Lower leg skin (tissue), 4 donors: ENCODE data around the gene ABCG1. TPM values are rescaled to one million over a fixed set of nuclear protein-coding genes. Genes with fewer than 3 reads are reported as not detected.

Experiments
- DNase-seq, 2 donors: peaks; one replicate each; pipeline ENCODE4 v3.0.0-alpha.2; 2019; ENCODE audit warnings: low spot score in 2 of 2
- H3K4me3 ChIP-seq: fragments of 200-600 bp; sonication (generic); 2 replicates; pipeline ENCODE4 v1.5.1; 2017; ENCODE audit warnings: mild to moderate bottlenecking, low read depth; ENCODE audit not compliant: poor library complexity, severe bottlenecking
- CTCF ChIP-seq, 3 donors: fragments of 450-650 bp; IDR thresholded peaks; one replicate each; pipeline ENCODE4 v1.5.1; 2016; ENCODE audit warnings: antibody characterized with exemption in 3 of 3, mild to moderate bottlenecking in 3 of 3, moderate library complexity in 2 of 3
- POLR2A ChIP-seq, 2 donors: fragments of 450-650 bp; IDR thresholded peaks; one replicate each; pipeline ENCODE4 v1.6.1; 2016 to 2017; ENCODE audit warnings: antibody characterized with exemption in 2 of 2, mild to moderate bottlenecking in 1 of 2, moderate library complexity in 1 of 2
- WGBS, 2 donors: methylation state at CpG; one replicate each; pipeline ENCODE4 v1.1.5; 2018; 5-methylcytosine and 5-hydroxymethylcytosine counted together
- intact Hi-C: fragments of 100-400 bp; cut with DNase I; formaldehyde crosslinking; loops from one replicate; pipeline ENCODE4 v1.15.0; 2023; ENCODE audit warnings: low total_unique reads
- total RNA-seq, 4 donors: library from RNA; depleted of rRNA; stranded (reverse); fragments of >200 nt; gene quantifications; one replicate each; pipeline ENCODE4 v1.1.0, GENCODE V29; 2016

Gene ABCG1
- total RNA-seq, 4 donors from 2014 or later, result 49.4 to 80.2 (median 52.7) TPM

GRCh38 chr21:42214921-42215320, 4.0 kb upstream of the ABCG1 start:
- intact Hi-C loops, result no loop called here
- no peak for TF ChIP-seq CTCF (IDR thresholded peaks at IDR 0.05)
- TF ChIP-seq POLR2A (IDR thresholded peaks at IDR 0.05), result no peak
- DNase-seq, result no peak
- WGBS, 2 donors, result 96 to 97% methylated on average over 5 of the region's 5 CpGs
- no peak overlapping the region for H3K4me3 ChIP-seq

GRCh38 chr21:42215942-42216725, 2.8 kb upstream of the ABCG1 start:
- no peak overlapping the region for H3K4me3 ChIP-seq
- WGBS, 2 donors, result 94 to 95% methylated on average over 9 of the region's 9 CpGs
- intact Hi-C loops, result no loop called here
- TF ChIP-seq CTCF (IDR thresholded peaks at IDR 0.05) (no peak), POLR2A (IDR thresholded peaks at IDR 0.05) (no peak)
- DNase-seq, result peak in 1 of 2 donors; percentile 57

GRCh38 chr21:42216726-42217572, 2.0 kb upstream of the ABCG1 start:
- DNase-seq, result peak in 1 of 2 donors; percentile 77
- TF ChIP-seq CTCF (IDR thresholded peaks at IDR 0.05) (no peak), POLR2A (IDR thresholded peaks at IDR 0.05) (no peak)
- WGBS, 2 donors, result 88 to 95% methylated on average over 17 of the region's 17 CpGs
- intact Hi-C loops, result no loop called here
- no peak overlapping the region for H3K4me3 ChIP-seq

GRCh38 chr21:42219606-42220137, 732 bp downstream of the ABCG1 start:
- TF ChIP-seq CTCF (IDR thresholded peaks at IDR 0.05) (no peak), POLR2A (IDR thresholded peaks at IDR 0.05) (no peak)
- intact Hi-C loops, result loop anchor here (2.0 kb wide), 1 partner anchor 55 kb away; no protein-coding TSS in a partner anchor
- no peak for DNase-seq
- WGBS, 2 donors, result 0 to 2% methylated on average over 37 to 41 of the region's 41 CpGs
- H3K4me3 ChIP-seq, result peak overlapping the region; percentile 86

GRCh38 chr21:42220138-42220701, 1.3 kb downstream of the ABCG1 start:
- intact Hi-C loops, result no loop called here
- peak overlapping the region; percentile 86 for H3K4me3 ChIP-seq
- 0 to 1% methylated on average over 26 of the region's 26 CpGs for WGBS, 2 donors
- peak in 1 of 2 donors; percentile 71 for DNase-seq
- TF ChIP-seq CTCF (IDR thresholded peaks at IDR 0.05), result no peak
- TF ChIP-seq POLR2A (IDR thresholded peaks at IDR 0.05), result no peak
